ENCODE data around the gene SLC12A6.

SLC12A6 gene

GRCh38 chr15:34259566-34259965 is 78.0 kb downstream of the SLC12A6 start:
- DNase-seq (ENCODE audit: low read depth in 2 of 2) = no peak

- DNase-seq (ENCODE audit: low read depth in 2 of 2) = no peak
These were observed 79.4 kb downstream of the SLC12A6 start for GRCh38 chr15:34258151-34258550.

GRCh38 chr15:34252545-34252944 is 85.0 kb downstream of the SLC12A6 start:
- DNase-seq (ENCODE audit: low read depth in 2 of 2) = no peak

GRCh38 chr15:34248190-34248589 is 89.4 kb downstream of the SLC12A6 start:
- DNase-seq (ENCODE audit: low read depth in 2 of 2) = no peak

DNA sequence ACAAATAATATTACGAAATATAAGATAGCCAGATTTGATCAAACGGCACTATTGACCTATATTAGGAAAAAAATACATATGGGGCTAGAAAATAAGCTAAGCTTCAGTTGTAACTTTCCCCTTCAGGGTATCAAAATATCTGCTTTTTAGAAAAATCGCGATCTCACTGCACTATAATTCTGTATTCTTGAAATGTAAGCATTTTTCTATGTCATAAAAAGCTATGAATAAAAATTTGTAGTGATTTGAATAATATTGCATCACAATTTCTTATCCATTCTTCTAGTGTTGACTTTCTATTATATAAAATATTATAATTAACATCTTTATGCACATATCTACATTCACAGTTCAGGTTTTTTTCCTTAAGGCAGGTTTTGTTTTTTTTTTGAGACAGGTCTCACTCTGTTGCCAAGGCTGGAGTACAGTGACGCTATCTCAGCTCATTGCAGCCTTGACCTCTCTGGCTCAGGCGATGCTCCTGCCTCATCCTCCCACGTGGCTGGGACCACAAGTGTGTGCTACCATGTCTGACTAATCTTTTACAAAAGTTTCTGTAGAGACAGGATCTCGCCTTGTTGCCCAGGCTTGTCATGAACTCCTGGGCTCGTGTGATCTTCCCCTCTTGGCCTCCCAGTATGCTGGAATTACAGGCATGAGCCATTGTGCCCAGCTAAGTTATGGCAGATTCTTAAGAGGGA is 91.2 kb downstream of the SLC12A6 start:
- DNase-seq (ENCODE audit: low read depth in 2 of 2) = no peak

- no peak for DNase-seq (ENCODE audit: low read depth in 2 of 2)
These were observed 94.4 kb downstream of the SLC12A6 start for GRCh38 chr15:34243226-34243625.

DNA sequence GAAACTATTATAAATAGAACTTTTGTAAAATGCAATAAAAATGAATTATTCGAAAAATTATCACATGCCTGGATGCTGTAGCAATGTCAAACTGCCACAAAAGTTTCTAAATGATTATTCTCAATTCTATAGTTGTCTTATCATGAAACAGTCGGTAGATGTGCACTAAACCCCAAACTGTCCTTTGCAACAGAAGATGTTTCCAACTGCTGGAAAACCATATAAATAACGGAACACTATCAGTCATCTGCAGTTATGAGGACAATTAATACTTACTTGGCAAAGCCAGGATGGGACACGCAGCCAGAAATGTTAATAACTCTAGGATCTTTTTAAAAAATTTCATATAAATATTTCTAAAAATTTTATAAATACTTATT is 95.3 kb downstream of the SLC12A6 start:
- DNase-seq (ENCODE audit: low read depth in 2 of 2) = no peak

GRCh38 chr15:34241376-34242330 is 95.9 kb downstream of the SLC12A6 start:
- peak in 1 of 2 donors; percentile 20 for DNase-seq (ENCODE audit: low read depth in 2 of 2)

DNA sequence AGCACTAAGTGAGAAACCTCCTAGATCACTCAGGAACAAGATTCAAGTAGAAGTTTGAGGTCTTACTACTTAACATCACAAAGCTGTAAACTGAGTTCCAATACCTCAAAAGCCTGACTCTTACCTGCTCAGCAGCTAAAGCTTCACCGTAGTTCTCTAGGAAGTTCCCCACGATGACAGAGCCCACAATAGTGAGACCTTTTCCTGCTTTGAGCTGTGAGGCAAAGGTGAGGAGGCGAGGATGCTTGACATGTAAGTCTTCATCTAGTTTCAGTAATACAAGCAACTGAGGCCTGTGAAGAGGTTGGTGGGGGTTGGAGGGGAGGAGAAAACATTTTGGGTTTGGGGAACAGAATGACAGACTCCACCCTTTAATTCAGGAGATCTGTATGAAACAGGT is 97.0 kb downstream of the SLC12A6 start:
- no peak for DNase-seq (ENCODE audit: low read depth in 2 of 2)

DNA sequence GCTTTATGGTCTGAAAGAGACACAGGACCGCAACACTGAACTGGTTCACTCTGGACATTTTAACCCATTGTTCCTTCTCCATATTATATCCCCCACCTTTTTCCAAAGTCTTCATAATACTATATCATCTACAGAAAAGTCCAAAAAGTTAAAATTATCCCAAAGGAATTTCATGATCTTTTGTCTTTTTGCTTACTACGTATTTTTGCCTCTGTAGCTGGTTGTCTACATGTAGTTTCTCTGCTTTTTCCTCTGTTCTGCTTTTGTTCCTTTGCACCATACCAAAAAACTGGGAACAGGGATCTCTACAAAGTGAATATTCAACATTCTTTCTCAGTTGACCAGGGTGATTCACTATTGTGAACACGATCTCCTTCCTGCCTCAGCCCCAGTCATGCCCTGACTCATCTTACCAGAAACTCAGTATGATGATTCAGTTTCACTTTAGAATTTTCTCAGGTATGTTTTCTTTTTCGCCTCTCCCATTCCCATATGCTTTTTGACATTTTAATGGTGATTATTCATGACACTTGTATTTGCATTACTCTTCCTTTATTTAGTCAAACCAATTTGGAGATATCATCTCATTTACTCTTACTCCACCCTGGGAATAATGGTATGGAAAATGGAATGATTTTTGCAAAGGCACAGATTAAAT is 98.3 kb downstream of the SLC12A6 start:
- DNase-seq (ENCODE audit: low read depth in 2 of 2) = no peak

GRCh38 chr15:34233614-34234013 is 104.0 kb downstream of the SLC12A6 start:
- no peak for DNase-seq (ENCODE audit: low read depth in 2 of 2)

- DNase-seq (ENCODE audit: low read depth in 2 of 2) = no peak
These were observed 113.5 kb downstream of the SLC12A6 start for GRCh38 chr15:34223904-34224596.

DNA sequence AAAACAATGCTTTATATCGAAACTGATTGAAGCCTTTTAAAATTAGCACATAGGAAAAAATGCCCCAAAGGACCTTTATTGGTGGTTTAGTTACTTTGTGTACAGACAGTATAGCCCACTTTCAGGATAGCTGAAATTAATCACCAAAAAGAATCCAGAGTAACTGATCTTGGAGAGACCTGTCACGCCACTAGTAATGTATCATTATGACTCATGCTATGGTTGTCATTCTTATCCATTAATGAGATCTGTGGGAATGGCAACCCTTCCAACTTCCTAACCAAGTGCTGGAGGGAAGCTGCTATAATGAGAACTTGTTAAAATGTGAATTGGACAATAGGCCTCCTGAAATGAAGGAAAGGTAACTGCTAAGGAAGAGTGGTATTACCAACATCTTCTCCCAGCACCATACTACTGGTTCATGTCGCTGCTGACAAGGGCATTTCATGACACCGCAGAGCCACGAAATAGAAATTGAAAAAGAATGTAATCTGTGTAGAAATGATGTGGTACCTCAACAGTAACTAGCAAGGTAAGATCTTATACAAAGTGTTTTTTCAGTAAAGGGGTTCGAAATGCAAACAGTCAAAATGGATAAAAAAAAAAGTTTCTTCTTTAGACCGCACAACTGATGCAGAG is 119.9 kb downstream of the SLC12A6 start:
- no peak for DNase-seq (ENCODE audit: low read depth in 2 of 2)

DNA sequence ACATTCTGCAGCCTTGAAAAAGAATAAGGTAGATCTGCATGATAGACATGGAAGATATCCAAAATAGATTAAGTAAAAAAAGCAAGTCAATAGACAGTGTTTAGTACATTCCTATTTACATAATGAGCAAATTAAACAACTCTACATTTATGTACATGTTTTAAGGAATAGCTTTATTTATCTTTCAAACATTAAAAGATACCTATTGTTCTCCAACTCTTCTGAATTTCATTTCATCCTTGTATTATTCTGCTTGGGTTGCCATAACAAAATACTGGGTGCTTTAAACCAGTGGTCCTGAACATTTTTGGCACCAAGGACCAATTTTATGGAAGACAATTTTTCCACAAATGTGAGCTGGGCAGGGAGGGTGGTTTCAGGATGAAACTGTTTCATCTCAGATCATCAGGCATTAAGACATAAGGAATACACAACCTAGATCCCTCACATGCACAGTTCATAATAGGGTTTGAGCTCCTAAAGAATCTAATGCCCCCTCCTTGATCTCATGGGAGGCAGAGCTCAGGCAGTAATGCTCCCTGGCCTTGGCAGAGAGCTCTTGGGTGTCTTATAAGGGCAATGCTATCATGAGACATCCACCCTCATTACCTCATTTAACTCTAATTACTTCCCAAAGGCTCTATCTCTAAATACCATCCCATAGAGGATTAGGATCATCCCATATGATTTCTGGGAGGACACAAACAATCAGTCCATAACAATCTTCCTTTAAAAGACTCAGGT is 120.9 kb downstream of the SLC12A6 start:
- no peak for DNase-seq (ENCODE audit: low read depth in 2 of 2)

DNA sequence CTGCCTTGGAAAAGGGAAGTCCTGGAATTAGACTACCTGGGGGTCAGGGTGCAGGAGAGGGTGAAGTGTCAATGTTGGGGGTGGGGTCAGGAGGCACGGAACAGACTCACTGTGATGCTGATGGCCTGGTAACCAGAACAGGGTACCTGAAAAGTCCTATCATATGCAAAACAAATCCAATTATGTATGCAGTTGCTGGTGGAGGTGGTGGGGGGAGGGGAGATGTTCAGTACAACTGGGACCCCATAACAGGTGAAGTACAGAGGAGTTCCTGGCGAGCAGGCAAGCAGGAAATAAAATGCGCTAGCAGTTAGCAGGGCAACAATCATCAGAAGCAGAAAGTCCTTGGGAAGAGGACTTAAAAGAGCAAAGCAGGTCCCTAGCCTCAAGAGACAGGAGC is 123.4 kb downstream of the SLC12A6 start:
- no peak for DNase-seq (ENCODE audit: low read depth in 2 of 2)

DNA sequence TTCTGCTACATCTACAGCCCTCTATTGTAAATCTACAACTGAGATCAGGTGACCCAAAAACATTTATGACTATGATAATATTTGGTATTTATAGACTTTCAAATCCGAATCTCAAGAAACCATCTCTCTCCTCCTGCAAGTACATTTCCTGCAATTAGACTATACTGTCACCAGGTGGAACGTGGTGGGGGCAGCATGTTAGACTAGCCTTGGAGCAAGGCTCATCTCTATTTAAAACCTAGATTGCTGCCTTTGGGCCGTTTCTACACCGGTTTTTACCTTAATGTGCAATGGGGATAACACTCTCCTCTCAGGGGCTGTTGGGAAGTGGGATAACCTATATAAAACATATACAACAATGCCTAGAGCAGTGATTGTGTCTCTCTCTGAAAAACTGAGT is 123.9 kb downstream of the SLC12A6 start:
- DNase-seq (ENCODE audit: low read depth in 2 of 2) = no peak

DNA sequence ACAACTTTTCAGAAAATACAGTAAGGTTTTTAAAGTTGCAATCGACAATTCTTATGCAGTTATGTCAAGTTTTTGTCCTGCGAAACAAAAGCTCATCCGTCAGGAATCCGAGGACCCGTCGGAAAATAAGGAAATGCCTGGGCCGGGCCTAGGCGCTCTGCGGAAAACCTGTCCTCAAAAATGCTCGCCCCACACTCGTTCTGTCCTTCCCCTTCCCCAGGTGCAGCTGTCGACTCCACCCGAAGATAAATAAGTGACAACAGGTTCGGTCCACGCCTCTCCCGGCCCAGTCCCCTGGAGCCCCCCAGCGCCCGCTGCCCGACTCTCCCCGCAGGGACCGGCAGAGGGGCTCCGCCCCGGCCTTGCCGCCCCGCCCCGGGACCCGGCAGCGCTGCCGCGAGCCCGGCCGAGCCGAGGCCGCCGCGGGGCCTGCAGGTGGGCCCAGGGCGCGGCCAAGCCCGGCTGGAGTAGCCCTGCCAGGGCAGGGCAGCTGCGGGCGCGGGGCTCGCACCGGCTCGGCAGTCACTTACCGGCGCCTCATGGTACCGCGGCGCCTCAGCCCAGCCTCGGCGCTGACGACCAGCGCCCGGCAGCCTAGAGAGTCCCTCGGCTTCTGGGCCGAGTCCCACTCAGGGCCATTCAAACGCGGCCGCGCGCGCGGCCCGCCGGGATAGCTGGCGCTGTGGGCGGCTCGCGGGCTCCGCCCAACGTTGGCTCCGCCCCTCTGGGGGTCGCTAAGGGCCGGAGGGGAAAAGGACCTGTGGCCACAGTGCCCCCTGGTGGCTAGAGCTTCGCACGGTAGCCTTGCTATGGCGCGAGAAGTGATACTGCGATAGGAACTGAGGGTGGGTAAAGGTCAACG is 127.9 kb downstream of the SLC12A6 start, which contains the start of gene KATNBL1:
Gene KATNBL1, minus strand, starts transcription at position 676 of the 862 bp plus-strand sequence. CDS start 46,420 bp downstream, outside the sequence.
- peak; percentile 88 to 91 for DNase-seq (ENCODE audit: low read depth in 2 of 2)

GRCh38 chr15:34206011-34206410 is 131.6 kb downstream of the SLC12A6 start:
- DNase-seq (ENCODE audit: low read depth in 2 of 2) = no peak

DNA sequence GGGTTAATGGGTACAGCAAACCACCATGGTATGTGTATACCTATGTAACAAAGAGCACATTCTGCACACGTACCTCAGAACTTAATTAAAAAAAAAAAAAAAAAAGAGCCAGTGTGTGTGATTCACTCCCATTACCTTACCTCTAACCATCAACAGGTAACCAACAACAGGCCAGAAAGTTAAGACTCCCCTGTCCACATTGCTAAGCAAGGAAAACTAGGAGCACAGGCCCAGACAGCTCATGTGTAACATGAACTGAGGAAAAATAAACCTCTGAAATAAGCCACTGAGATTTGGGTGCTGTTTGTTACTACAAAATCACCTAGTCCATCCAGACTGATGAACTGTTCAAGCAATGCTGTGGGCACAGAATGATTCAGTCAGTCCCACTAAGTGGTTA is 133.6 kb downstream of the SLC12A6 start:
- DNase-seq (ENCODE audit: low read depth in 2 of 2) = no peak

- DNase-seq (ENCODE audit: low read depth in 2 of 2) = no peak
These were observed 134.3 kb downstream of the SLC12A6 start for GRCh38 chr15:34203305-34203704.

Measured in stimulated activated CD8-positive, alpha-beta memory T cell treated with anti-CD3 and anti-CD28 coated beads, Interleukin-15, amount 100 ng/mL, for 4 hours (primary cell).